B cell (primary cell): ENCODE results near the gene IL1R2. TPM values are rescaled to one million over a fixed set of nuclear protein-coding genes. Genes with fewer than 3 reads are reported as not detected.

Experiments
- ATAC-seq: fragments of 200-7000 bp; cut with Tn5 transposase; one replicate; pipeline ENCODE4 v1.10.0; 2021; ENCODE audit warnings: low read depth, mild to moderate bottlenecking, moderate number of reproducible peaks, moderate library complexity
- CTCF ChIA-PET: fragments of 350-600 bp; sonication (Branson Sonifier 250); formaldehyde crosslinking; loops from one replicate; lab custom pipeline; 2021; ENCODE audit warnings: antibody characterized with exemption, inconsistent platforms; lab: Charles Lee
- POLR2A ChIA-PET: fragments of 350-600 bp; sonication (Branson Sonifier 250); formaldehyde crosslinking; loops from one replicate; lab custom pipeline; 2021; ENCODE audit warnings: antibody characterized with exemption; lab: Charles Lee
- DNase-seq: peaks from one replicate; pipeline ENCODE4 v3.0.0; 2013
- H2AFZ ChIP-seq: 2 replicates; pipeline ENCODE4 v1.6.1; 2012; ENCODE audit warnings: mild to moderate bottlenecking, low read depth, low read length; ENCODE audit not compliant: insufficient read depth, poor library complexity, severe bottlenecking
- H3K27ac ChIP-seq, 2 donors: 1 replicate in 1 of 2; 2 replicates in 1 of 2; pipeline ENCODE4 v1.5.1; 2012 to 2013; ENCODE audit warnings: low read length in 2 of 2, mild to moderate bottlenecking in 2 of 2, moderate library complexity in 1 of 2
- H3K27me3 ChIP-seq, 4 experiments: fragments of 200-600 bp in 1 of 4; sonication (generic) in 1 of 4; replicated peaks in 1 of 4; 1 replicate in 2 of 4; 2 replicates in 2 of 4; pipeline versions ENCODE4 v1.6.1 to v1.7.0; 2013 to 2016; ENCODE audit warnings: low read length in 3 of 4, mild to moderate bottlenecking in 2 of 4, mixed read lengths in 1 of 4, moderate library complexity in 1 of 4; ENCODE audit not compliant: insufficient read depth in 4 of 4, control insufficient read depth in 3 of 4; ENCODE audit errors: control extremely low read depth in 1 of 4
- H3K36me3 ChIP-seq, 2 experiments: replicated peaks in 1 of 2; 1 replicate in 1 of 2; 2 replicates in 1 of 2; pipeline versions ENCODE4 v1.6.1 to v1.7.1; 2013; ENCODE audit warnings: low read length in 1 of 2; ENCODE audit not compliant: insufficient read depth in 2 of 2, control insufficient read depth in 1 of 2; ENCODE audit errors: control extremely low read depth in 1 of 2, extremely low read depth in 1 of 2
- H3K4me1 ChIP-seq, 2 donors: fragments of 200-600 bp in 1 of 2; sonication (generic) in 1 of 2; 1 replicate in 1 of 2; 2 replicates in 1 of 2; pipeline versions ENCODE4 v1.5.1 to v1.6.1; 2013 to 2017; ENCODE audit warnings: low read length in 2 of 2; ENCODE audit not compliant: control insufficient read depth in 2 of 2, insufficient read depth in 2 of 2
- H3K4me2 ChIP-seq: replicated peaks from 2 replicates; pipeline ENCODE3; 2012; ENCODE audit warnings: mild to moderate bottlenecking, low read depth, low read length; ENCODE audit not compliant: poor library complexity, severe bottlenecking
- H3K4me3 ChIP-seq, 5 experiments: fragments of 200-600 bp in 1 of 5; sonication (generic) in 1 of 5; 1 replicate in 3 of 5; 2 replicates in 2 of 5; pipeline versions ENCODE4 v1.5.1 to v1.7.0; 2011 to 2016; ENCODE audit warnings: low read length in 4 of 5, mild to moderate bottlenecking in 4 of 5, low read depth in 2 of 5, control low read depth in 1 of 5, moderate library complexity in 1 of 5; ENCODE audit not compliant: insufficient read depth in 1 of 5; ENCODE audit errors: control extremely low read depth in 1 of 5, extremely low read depth in 1 of 5
- H3K79me2 ChIP-seq: fragments of 200-600 bp; sonication (generic); one replicate; pipeline ENCODE4 v1.6.0; 2016; ENCODE audit warnings: low read length; ENCODE audit not compliant: control insufficient read depth, insufficient read depth
- H3K9ac ChIP-seq: fragments of 200-600 bp; sonication (generic); 2 replicates; pipeline ENCODE4 v1.6.1; 2017; ENCODE audit warnings: mild to moderate bottlenecking, low read length, moderate library complexity
- H3K9me3 ChIP-seq, 3 donors: one replicate each; pipeline versions ENCODE4 v1.6.1 to v1.7.1; 2013; ENCODE audit warnings: low read length in 2 of 3; ENCODE audit not compliant: control insufficient read depth in 2 of 3, insufficient read depth in 1 of 3; ENCODE audit errors: control extremely low read depth in 1 of 3
- H4K20me1 ChIP-seq: 2 replicates; pipeline ENCODE4 v1.6.0; 2012; ENCODE audit warnings: mild to moderate bottlenecking, low read length; ENCODE audit not compliant: insufficient read depth, control insufficient read depth, poor library complexity, severe bottlenecking
- H3K27ac Mint-ChIP-seq: one replicate; pipeline ENCODE4 v1.8.0; 2021; ENCODE audit warnings: mixed read lengths
- H3K27me3 Mint-ChIP-seq: one replicate; pipeline ENCODE4 v1.8.0; 2021; ENCODE audit warnings: mixed read lengths
- H3K4me1 Mint-ChIP-seq: one replicate; pipeline ENCODE4 v1.8.0; 2021; ENCODE audit warnings: mixed read lengths
- H3K4me3 Mint-ChIP-seq: one replicate; pipeline ENCODE4 v1.8.0; 2021; ENCODE audit warnings: mixed read lengths
- H3K9me3 Mint-ChIP-seq: one replicate; pipeline ENCODE4 v1.8.0; 2022; ENCODE audit warnings: mixed read lengths; ENCODE audit not compliant: insufficient read depth
- EZH2 ChIP-seq: IDR thresholded peaks from 2 replicates; pipeline ENCODE4 v1.6.1; 2012; ENCODE audit warnings: borderline replicate concordance, low read depth, mild to moderate bottlenecking, moderate library complexity, low read length; ENCODE audit not compliant: insufficient read depth, poor library complexity, severe bottlenecking
- WGBS: methylation state at CpG from one replicate; pipeline ENCODE4 v1.1.5; 2013; ENCODE audit warnings: missing lambda C conversion rate; ENCODE audit not compliant: insufficient coverage; 5-methylcytosine and 5-hydroxymethylcytosine counted together
- intact Hi-C: fragments of 100-400 bp; cut with micrococcal nuclease; formaldehyde crosslinking; loops from one replicate; pipeline ENCODE4 v1.10.0; 2022
- polyA plus RNA-seq: library from polyadenylated mRNA; depleted of rRNA; stranded (reverse); fragments of >200 nt; gene quantifications from 2 replicates; pipeline ENCODE4 v1.2.3, GENCODE V29; 2012
- total RNA-seq, 2 donors: library from RNA; stranded (reverse); fragments of 120-200 nt in 1 of 2; gene quantifications; 1 replicate in 1 of 2; 2 replicates in 1 of 2; pipeline versions ENCODE4 v1.2.3 to v1.2.4, GENCODE V29; 2013 to 2022
- TF ChIP-seq, protein P1 (sequence below): fragments of 200-600 bp; IDR thresholded peaks from one replicate; pipeline ENCODE4 v1.8.0; 2022; ENCODE audit warnings: antibody characterized with exemption, mild to moderate bottlenecking

The IL1R2 gene
- total and polyA plus RNA-seq, 2 donors (not counting 1 experiment from before 2014, with no cell fraction given), result not detected

DNA sequence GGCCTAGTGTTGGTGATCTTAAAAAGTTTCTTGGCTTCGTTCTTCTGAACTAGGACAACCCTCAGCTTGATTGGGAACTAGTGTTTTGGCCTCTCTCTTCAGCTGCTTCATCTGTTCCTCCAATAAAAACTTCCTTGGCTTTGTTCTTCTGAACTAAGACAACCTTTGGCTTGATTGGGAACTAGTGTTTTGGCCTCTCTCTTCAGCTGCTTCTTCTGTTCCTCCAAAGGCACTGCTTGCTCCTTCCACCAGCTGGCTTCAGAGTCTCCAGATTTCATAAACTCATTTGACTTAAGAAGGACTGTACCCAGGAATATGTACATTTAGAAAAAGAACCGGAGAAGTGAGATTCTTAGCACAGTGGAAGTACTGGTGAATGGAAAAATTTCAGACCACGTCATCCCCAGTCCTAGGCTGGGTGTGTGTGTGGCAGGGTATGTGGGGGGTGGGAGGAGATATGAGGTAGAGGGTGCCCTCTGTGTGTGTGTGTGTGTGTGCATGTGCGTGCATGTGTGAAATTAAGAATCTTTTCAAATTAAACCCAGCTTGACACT, 20.4 kb downstream of the IL1R2 start:
- TF ChIP-seq EZH2, result no peak
- TF ChIP-seq, protein P1, sequence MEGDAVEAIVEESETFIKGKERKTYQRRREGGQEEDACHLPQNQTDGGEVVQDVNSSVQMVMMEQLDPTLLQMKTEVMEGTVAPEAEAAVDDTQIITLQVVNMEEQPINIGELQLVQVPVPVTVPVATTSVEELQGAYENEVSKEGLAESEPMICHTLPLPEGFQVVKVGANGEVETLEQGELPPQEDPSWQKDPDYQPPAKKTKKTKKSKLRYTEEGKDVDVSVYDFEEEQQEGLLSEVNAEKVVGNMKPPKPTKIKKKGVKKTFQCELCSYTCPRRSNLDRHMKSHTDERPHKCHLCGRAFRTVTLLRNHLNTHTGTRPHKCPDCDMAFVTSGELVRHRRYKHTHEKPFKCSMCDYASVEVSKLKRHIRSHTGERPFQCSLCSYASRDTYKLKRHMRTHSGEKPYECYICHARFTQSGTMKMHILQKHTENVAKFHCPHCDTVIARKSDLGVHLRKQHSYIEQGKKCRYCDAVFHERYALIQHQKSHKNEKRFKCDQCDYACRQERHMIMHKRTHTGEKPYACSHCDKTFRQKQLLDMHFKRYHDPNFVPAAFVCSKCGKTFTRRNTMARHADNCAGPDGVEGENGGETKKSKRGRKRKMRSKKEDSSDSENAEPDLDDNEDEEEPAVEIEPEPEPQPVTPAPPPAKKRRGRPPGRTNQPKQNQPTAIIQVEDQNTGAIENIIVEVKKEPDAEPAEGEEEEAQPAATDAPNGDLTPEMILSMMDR, result no peak
- DNase-seq (no peak), ATAC-seq (no peak)
- no peaks in the 10 kb centered on the region for H4K20me1 ChIP-seq
- H3K27me3 ChIP-seq, result no peaks in the 10 kb centered on the region
- Mint-ChIP-seq H3K4me1 (peaks cover 9% of the 10 kb centered on the region), H3K9me3 (peaks cover 3% of the 10 kb centered on the region), H3K27ac (no peak overlapping the region), H3K27me3 (no peaks in the 10 kb centered on the region), H3K4me3 (no peak overlapping the region)
- H3K4me2 ChIP-seq, result no peak overlapping the region
- intact Hi-C loops, result no loop called here
- H3K79me2 ChIP-seq, result no peaks in the 10 kb centered on the region
- POLR2A ChIA-PET, result no interaction called here
- H3K4me1 ChIP-seq, result peaks cover 0 to 5% of the 10 kb centered on the region in 2 donors
- peaks cover 0 to 2% (median 0%) of the 10 kb centered on the region in 3 donors for H3K9me3 ChIP-seq
- H2AFZ ChIP-seq, result no peak overlapping the region
- CTCF ChIA-PET, result interaction anchor here (1.4 to 3.1 kb wide), 2 partner anchors 8 to 229 kb away, joined by 6 to 16 read pairs; no protein-coding TSS in a partner anchor
- H3K4me3 ChIP-seq, result no peak overlapping the region
- H3K9ac ChIP-seq, result no peak overlapping the region
- no peaks in the 10 kb centered on the region for H3K36me3 ChIP-seq
- 85% methylated on average over 2 of the region's 4 CpGs for WGBS
- no peak overlapping the region for H3K27ac ChIP-seq

DNA sequence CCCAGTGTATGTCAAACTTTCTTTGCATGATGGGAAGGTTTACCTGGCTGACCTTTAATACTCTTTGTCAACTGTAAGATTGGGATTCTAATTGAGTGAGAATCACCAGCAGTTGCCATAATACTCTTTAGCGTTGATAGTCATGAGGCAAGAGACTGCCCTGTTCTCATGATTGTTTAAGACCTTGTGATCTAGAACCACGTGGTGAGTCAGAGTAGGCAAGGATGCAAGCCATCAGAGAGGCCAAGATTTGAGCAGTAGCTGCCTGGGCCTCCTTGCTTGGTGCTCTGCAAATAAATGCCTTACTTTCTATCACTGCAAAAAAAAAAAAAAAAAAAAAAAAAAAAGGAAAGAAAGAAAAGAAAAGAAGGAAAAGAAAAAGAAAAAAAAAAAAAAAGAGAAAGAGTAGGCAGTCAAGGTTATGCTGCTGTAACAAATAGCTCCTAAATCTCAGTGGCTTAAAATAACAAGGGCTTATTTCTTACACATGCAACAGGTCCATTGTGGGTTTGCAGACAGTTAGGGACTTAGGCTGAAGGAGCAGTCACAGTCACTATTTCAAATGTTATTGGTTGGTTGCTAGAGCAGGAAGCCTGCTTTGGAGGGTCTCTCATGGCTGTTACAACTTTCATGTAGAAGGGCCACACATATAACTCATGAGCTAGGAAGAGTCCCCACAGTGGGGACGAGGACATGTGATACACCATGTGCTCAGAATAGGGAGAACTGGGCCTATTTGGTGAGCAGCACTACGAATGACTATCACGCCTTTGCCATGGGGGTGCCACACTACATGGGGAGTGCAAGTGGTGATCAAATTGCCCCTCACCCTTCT, 21.7 kb downstream of the IL1R2 start:
- Mint-ChIP-seq H3K4me3 (no peak overlapping the region), H3K9me3 (peaks cover 3% of the 10 kb centered on the region), H3K27ac (no peak overlapping the region), H3K4me1 (peaks cover 9% of the 10 kb centered on the region), H3K27me3 (no peaks in the 10 kb centered on the region)
- ATAC-seq, result no peak
- Histone ChIP-seq H3K9me3 (peaks cover 0 to 2% (median 0%) of the 10 kb centered on the region in 3 donors), H2AFZ (no peak overlapping the region), H3K9ac (no peak overlapping the region), H3K4me2 (no peak overlapping the region), H3K4me1 (peaks cover 0 to 5% of the 10 kb centered on the region in 2 donors), H3K79me2 (no peaks in the 10 kb centered on the region), H3K27ac (no peak overlapping the region), H3K4me3 (no peak overlapping the region), H3K27me3 (no peaks in the 10 kb centered on the region), H4K20me1 (no peaks in the 10 kb centered on the region), H3K36me3 (no peaks in the 10 kb centered on the region)
- 85% methylated on average over 4 of the region's 5 CpGs for WGBS
- POLR2A ChIA-PET, result no interaction called here
- intact Hi-C loops, result no loop called here
- TF ChIP-seq, protein P1, result no peak
- TF ChIP-seq EZH2, result no peak
- CTCF ChIA-PET, result interaction anchor here (1.2 to 4.4 kb wide), 3 partner anchors 227 to 230 kb away, joined by 3 to 30 read pairs (median 6); no protein-coding TSS in a partner anchor
- no peak for DNase-seq
